ENCODE data around the gene TUBB2A. TPM values are rescaled to one million over a fixed set of nuclear protein-coding genes. Genes with fewer than 3 reads are reported as not detected.

The TUBB2A gene
- 31.9 and 37.1 TPM in 2 replicates for total RNA-seq
- long read RNA-seq, transcript TUBB2A-201 (4 exons, 1,595 nt), result major isoform, 54 of 56 reads
- long read RNA-seq, partial matches to known transcripts, result 0 of 56 reads
- long read RNA-seq, other reads (novel, unspliced or antisense), result 2 of 56 reads

DNA sequence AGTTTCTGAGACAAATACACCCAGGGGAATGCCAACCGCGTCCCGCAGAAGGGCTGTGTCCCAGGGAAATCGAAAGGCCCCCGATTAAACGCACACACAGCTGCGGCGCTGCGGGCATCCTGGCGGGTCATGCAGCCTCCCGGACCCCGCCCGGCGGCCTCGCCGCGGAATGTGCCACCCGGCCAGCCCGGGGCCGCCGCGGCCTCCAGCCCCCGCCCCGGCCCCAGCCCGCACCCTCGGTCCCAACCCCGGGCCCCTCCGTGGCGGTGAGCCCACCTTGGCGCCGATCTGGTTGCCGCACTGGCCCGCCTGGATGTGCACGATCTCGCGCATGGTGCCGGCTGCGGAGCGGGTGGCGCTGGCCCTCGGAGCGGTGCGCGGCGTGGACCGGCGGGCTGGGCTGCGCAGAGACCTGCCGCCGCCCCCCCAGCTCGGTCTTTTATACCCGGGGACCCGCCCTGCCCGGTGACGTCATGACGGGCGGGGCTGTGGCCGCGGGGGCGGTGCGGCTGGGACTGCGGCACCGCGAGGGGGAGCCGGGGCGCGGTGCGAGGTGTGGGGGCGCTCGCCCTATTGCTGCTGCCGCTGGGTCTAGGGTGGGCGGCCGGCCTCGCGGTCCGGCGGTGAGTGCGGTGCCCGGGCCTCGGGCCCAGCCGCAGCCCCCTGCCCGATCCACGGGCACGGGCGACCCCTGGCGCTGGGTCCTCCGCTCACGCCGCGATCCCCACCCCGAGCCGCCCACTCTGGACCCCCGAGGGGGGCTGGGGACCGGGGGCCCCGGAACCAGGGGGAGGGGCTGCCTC is at the start of gene TUBB2A:
Gene TUBB2A (minus strand): TSS at position 414 of the 803 bp plus-strand sequence. CDS start 81 bp downstream, at position 333.
- Mint-ChIP-seq H3K4me3 (ENCODE audit: low read depth) (peak within 1 kb of the TSS; percentile 86), H3K36me3 (ENCODE audit: insufficient read depth) (peaks cover 10% of the 10 kb centered on the region), H3K27ac (peak within 1 kb of the TSS; percentile 93), H3K27me3 (peaks cover 41% of the 10 kb centered on the region), H3K9me3 (ENCODE audit: low read depth) (no peaks in the 10 kb centered on the region), H3K4me1 (ENCODE audit: low read depth) (peaks cover 13% of the 10 kb centered on the region)
- TF ChIP-seq, protein P1, sequence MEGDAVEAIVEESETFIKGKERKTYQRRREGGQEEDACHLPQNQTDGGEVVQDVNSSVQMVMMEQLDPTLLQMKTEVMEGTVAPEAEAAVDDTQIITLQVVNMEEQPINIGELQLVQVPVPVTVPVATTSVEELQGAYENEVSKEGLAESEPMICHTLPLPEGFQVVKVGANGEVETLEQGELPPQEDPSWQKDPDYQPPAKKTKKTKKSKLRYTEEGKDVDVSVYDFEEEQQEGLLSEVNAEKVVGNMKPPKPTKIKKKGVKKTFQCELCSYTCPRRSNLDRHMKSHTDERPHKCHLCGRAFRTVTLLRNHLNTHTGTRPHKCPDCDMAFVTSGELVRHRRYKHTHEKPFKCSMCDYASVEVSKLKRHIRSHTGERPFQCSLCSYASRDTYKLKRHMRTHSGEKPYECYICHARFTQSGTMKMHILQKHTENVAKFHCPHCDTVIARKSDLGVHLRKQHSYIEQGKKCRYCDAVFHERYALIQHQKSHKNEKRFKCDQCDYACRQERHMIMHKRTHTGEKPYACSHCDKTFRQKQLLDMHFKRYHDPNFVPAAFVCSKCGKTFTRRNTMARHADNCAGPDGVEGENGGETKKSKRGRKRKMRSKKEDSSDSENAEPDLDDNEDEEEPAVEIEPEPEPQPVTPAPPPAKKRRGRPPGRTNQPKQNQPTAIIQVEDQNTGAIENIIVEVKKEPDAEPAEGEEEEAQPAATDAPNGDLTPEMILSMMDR (IDR thresholded peaks at IDR 0.05; ENCODE audit: unreplicated experiment), result peak; percentile 59
- DNase-seq (ENCODE audit: low spot score, unreplicated experiment), result peak; percentile 74

DNA sequence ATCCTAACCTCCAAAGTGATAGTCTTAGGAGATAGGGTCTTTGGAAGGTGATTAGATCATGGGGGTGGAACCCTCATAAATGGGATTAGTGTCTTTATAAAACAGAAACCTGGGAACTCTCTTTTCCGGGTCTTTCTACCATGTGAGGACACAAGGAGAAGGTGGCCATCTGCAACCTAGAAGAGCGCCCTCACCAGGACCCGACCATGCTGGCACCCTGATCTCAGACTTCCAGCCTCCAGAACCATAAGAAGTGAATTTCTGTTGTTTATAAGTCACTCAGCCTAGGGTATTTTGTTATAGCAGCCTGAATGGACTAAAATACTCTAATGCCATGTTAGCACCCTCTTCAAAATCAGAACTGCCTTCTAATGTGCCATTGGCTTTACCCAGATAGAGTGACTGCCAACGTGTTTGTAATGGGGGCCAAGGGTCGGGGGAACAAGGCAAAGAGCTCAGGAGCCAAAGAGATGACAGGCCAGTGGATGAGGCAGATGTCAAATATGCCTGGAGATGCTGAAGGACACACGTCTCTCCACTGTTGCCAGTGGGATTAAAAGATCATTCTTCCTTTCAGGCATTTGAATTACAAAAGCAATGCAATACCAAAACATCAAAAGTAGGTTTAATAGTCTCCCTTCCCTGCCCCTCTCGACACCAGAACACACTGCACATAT is 49.1 kb upstream of the TUBB2A start:
- Mint-ChIP-seq H3K27me3 (peaks cover 21% of the 10 kb centered on the region), H3K4me1 (ENCODE audit: low read depth) (peaks cover 9% of the 10 kb centered on the region), H3K4me3 (ENCODE audit: low read depth) (no peak overlapping the region), H3K27ac (no peak overlapping the region), H3K9me3 (ENCODE audit: low read depth) (peaks cover 2% of the 10 kb centered on the region), H3K36me3 (ENCODE audit: insufficient read depth) (no peaks in the 10 kb centered on the region)
- TF ChIP-seq, protein P1 (IDR thresholded peaks at IDR 0.05; ENCODE audit: unreplicated experiment), result no peak
- DNase-seq (ENCODE audit: low spot score, unreplicated experiment), result no peak

DNA sequence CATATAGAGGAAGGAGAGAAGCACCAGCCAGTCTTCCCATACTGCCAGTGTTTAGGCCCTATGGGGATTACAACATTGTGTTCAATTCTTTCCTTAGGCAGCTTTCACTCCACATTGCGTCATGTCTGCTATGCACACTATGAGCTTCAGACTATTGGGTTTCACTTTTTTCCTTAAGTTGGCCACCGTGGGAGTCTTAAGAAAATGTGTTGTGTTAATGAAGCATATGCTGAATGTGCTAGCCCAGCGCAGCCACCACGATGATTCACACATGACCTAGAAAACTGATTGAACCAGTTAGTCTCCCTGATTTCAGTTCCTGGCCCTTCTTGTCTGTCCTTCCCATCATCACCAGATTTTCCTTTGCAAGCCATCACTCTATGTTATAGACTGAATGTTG is 48.6 kb upstream of the TUBB2A start:
- no peak overlapping the region for H3K4me3 Mint-ChIP-seq (ENCODE audit: low read depth)
- no peak overlapping the region for H3K27ac Mint-ChIP-seq
- peaks cover 2% of the 10 kb centered on the region for H3K9me3 Mint-ChIP-seq (ENCODE audit: low read depth)
- peaks cover 9% of the 10 kb centered on the region for H3K4me1 Mint-ChIP-seq (ENCODE audit: low read depth)
- TF ChIP-seq, protein P1 (IDR thresholded peaks at IDR 0.05; ENCODE audit: unreplicated experiment), result no peak
- DNase-seq (ENCODE audit: low spot score, unreplicated experiment), result no peak
- no peaks in the 10 kb centered on the region for H3K36me3 Mint-ChIP-seq (ENCODE audit: insufficient read depth)
- H3K27me3 Mint-ChIP-seq, result peaks cover 21% of the 10 kb centered on the region

DNA sequence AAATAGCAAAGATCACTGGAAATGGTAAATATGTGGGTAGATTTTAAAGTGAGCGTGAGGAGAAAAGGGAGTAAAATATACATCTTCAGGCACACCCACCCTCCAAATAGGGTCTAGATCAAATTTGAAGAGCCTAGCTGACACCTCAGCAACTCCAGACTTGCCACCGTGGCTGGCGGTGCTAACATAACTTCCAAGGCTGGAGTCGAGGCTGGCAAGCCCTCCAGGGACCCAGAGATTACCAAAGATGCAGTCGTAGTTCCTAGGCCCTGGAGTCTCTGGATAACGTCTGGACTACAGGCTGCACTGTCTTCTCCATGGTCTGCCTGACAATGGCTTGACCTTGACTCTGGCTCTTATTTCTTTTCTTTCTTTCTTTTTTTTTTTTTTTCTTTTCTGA is 47.6 kb upstream of the TUBB2A start:
- Mint-ChIP-seq H3K4me3 (ENCODE audit: low read depth) (no peak overlapping the region), H3K36me3 (ENCODE audit: insufficient read depth) (no peaks in the 10 kb centered on the region), H3K27ac (no peak overlapping the region), H3K4me1 (ENCODE audit: low read depth) (peaks cover 9% of the 10 kb centered on the region), H3K9me3 (ENCODE audit: low read depth) (peaks cover 2% of the 10 kb centered on the region), H3K27me3 (peaks cover 21% of the 10 kb centered on the region)
- TF ChIP-seq, protein P1 (IDR thresholded peaks at IDR 0.05; ENCODE audit: unreplicated experiment), result no peak
- no peak for DNase-seq (ENCODE audit: low spot score, unreplicated experiment)

DNA sequence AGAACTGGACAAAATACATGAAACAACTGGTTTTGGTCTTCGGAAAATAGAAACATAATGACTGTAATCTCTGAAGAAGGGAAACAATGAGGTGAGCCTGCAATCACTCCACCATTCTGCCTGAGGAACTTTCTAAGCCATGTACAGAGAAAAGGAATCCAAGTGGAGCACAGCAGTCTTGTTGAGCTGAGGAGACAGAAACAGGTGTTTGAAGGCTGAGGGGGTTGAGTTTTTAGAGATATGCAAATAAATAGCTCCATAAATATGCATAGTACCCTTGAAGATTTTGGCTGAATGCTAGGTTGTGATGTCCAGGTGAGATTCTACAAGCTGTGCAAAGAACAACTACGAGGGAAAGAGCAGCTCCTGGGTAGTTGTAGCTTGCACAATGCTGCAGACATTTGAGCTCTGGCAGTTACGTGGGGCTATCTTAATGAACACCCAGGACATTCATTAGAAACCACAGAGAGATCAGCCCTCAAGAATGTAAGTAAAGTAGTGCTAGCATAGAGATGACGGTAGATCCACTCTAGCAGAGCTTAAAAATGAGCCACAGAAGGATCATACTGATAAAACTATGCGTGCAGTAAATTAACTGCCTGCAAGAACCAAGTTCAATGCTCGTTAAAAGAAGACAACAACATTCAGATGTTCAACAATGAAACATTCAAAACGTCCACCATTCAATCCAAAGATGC is 45.8 kb upstream of the TUBB2A start:
- Mint-ChIP-seq H3K9me3 (ENCODE audit: low read depth) (peaks cover 8% of the 10 kb centered on the region), H3K4me1 (ENCODE audit: low read depth) (no peaks in the 10 kb centered on the region), H3K36me3 (ENCODE audit: insufficient read depth) (no peaks in the 10 kb centered on the region), H3K27ac (no peak overlapping the region), H3K4me3 (ENCODE audit: low read depth) (no peak overlapping the region), H3K27me3 (peaks cover 11% of the 10 kb centered on the region)
- TF ChIP-seq, protein P1 (IDR thresholded peaks at IDR 0.05; ENCODE audit: unreplicated experiment), result no peak
- no peak for DNase-seq (ENCODE audit: low spot score, unreplicated experiment)

All from progenitor cell of endocrine pancreas (in vitro differentiated cells).